Measurements from ENCODE around the gene SCN2A. TPM values are rescaled to one million over a fixed set of nuclear protein-coding genes. Genes with fewer than 3 reads are reported as not detected.

SCN2A gene
- 0.06 and 0.10 TPM in 2 replicates for total RNA-seq

DNA sequence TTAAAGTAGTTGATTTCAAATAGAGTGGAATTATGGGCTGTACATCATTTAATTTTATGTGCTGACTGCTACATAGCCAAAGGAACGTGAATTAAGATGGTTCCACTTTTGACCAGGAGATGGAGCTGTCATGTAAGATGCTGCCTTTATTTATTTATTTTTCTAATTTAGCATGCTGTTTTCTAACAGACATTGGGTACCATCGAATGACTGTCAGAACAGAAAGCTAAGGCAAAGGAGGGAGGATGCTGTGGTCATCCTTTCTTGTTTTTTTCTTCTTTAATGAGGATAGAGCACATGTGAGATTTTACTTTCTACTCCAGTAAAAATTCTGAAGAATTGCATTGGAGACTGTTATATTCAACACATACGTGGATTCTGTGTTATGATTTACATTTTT lies at the start of gene SCN2A:
SCN2A (plus strand) TSS at position 185 of the 400 bp plus-strand sequence. CDS start 56,410 bp downstream, outside the sequence.
- DNase-seq (ENCODE audit: extremely low read depth, low read depth, low spot score) = peak; percentile 22

- no peak for DNase-seq (ENCODE audit: extremely low read depth, low read depth, low spot score)
Observed at GRCh38 chr2:165191096-165191728, 48.0 kb upstream of the SCN2A start.

DNA sequence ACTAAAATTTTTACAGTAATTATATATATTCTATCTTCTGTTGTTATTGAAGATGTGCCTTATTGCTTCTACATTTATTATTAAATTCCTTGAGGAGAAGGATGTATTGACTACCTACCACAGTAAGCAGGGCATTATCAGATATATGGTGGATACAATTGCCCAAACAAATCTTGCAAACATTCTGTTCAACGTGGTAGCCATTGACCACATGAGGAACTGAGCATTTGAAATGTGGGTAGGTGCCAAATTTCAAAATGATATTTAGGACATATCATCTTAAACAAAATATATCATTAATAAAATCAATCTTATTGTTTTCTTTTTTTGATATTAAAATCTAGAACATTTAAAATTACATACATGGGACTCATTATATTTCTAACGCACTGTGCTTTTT lies 46.5 kb upstream of the SCN2A start:
- DNase-seq (ENCODE audit: extremely low read depth, low read depth, low spot score) = no peak

DNA sequence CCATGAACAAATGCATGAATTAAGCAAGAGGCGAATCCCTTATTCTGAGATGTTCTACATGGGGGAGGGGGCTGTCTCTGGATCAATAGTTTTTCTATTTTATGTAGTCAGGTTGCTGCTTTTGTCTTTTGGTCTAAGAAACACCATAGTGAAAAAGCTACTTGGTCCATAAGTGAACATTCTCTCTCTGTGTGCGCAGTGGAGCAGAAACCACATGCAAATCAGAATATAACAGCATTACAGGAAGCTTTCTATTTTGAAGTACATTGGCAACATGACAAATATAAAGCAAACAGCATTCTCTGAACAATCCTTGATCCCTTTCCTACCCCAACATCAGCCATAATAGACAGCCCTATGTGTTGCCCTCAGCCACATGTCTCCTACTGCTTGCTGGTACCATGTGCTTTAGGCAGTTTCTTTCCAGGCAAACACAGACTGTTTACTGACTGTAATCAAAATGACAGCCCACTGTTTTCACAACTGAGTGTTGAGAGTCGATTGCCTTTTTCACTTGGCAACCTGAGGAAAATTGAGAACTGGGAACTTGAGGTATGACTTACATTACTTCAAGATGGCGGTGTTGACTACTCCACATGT lies 45.9 kb upstream of the SCN2A start:
- no peak for DNase-seq (ENCODE audit: extremely low read depth, low read depth, low spot score)

- no peak for DNase-seq (ENCODE audit: extremely low read depth, low read depth, low spot score)
Observed at GRCh38 chr2:165196411-165196810, 42.8 kb upstream of the SCN2A start.

DNA sequence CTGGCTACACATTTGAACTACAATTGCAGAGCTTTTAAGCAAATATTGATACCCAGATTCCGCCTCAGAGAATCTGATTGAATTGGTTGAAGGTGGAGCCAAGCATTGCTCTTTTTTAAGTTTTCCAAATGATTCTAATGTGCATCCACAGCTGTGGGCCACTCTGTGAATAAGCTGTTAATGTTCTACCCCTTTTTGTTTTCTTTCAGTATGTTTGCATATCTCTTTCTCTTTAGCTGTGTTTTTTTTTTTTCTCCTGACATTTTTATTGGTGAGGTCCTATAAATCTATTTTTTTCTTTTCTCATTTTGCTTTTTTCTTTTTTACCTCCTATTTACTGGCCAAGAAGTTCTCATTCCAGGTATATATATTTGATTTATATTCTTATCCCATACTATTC lies 41.9 kb upstream of the SCN2A start:
- DNase-seq (ENCODE audit: extremely low read depth, low read depth, low spot score) = no peak

GRCh38 chr2:165198181-165198580 lies 41.0 kb upstream of the SCN2A start:
- no peak for DNase-seq (ENCODE audit: extremely low read depth, low read depth, low spot score)

- no peak for DNase-seq (ENCODE audit: extremely low read depth, low read depth, low spot score)
Observed at GRCh38 chr2:165202239-165202638, 37.0 kb upstream of the SCN2A start.

DNA sequence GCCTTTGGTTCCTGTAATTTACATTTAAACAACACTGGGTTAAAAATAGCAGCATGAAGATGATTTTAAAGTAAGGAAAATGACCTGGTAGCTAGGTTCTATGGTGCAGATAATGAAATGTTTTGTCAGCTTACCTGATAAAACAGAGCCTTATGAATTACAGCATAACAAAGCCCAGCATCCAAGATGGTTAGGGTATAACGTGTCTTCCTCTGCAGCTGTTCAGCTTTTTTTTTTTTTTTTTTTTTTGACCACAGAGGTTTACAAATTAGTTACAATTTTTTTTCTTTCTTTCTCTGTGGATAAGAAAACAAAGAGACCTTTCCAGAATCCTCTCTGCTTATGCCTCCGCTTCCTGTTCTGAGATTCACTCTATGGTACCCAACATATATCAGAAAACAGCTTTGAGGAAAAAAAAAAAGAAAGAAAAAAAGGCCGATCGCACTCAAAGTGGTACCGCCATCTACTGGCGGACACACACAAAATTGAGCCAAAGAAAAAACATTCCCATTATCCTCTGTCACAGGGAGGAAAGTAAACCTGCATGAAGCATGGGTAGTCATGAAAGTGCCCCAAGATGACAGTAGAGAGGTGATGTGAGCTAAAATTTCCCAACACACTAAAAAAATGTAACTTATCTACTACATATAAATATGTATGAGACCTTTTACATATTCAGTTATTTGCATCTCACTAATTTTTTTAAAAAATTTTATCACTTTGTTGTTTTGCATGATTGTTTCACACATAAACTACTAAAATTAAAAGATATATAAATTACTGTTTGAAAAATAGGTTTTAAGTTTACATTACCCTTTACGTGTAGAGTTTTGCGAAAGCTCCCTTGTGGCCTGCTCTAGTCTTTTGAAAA lies 35.3 kb upstream of the SCN2A start, which contains the start of gene SCN3A:
SCN3A (minus strand) TSS at position 362 of the 871 bp plus-strand sequence. CDS start 27,656 bp downstream, outside the sequence.
- DNase-seq (ENCODE audit: extremely low read depth, low read depth, low spot score) = peak; percentile 12

GRCh38 chr2:165205865-165206264 lies 33.3 kb upstream of the SCN2A start:
- DNase-seq (ENCODE audit: extremely low read depth, low read depth, low spot score) = no peak

- DNase-seq (ENCODE audit: extremely low read depth, low read depth, low spot score) = no peak
Observed at GRCh38 chr2:165208094-165208493, 31.1 kb upstream of the SCN2A start.

DNA sequence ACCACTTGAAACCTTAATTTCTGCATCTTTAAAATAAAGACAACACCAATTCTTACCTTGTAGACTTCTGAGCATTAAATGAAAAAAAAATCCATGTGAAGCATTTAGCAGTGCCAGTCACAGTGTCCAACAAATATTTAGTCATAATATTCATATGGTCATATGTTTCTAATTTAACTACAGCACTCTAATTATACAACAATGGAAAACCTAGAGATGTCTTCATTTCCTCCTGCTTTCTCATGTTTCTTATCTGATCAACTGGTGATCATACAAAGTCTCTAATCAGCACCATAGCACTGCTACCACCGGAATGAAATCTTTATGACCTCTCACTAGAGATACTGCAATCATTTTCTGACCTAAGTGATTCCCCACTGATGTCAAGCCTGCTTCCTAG lies 25.1 kb upstream of the SCN2A start:
- no peak for DNase-seq (ENCODE audit: extremely low read depth, low read depth, low spot score)

DNA sequence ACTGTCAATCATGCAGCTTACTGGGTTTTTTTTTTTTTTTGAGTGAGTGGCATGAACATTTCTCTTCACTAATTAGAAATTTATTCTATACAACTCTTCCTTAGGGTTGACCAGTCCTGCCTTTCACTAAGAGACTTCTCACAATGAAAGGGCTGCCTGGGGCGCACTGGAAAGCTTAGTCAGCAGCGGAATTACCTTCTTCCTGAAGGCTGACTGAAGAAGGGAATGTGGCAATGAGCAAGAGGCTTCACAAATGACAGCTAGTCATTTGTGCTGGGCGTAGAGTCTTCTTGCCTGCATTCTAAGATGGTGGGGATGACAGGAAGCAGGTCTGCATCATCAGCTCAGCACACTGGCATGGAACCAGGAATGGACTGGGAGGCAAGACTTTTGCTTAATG lies 19.7 kb upstream of the SCN2A start:
- DNase-seq (ENCODE audit: extremely low read depth, low read depth, low spot score) = no peak

- no peak for DNase-seq (ENCODE audit: extremely low read depth, low read depth, low spot score)
Observed at GRCh38 chr2:165224941-165225340, 14.3 kb upstream of the SCN2A start.

- DNase-seq (ENCODE audit: extremely low read depth, low read depth, low spot score) = no peak
Observed at GRCh38 chr2:165227571-165227970, 11.6 kb upstream of the SCN2A start.

DNA sequence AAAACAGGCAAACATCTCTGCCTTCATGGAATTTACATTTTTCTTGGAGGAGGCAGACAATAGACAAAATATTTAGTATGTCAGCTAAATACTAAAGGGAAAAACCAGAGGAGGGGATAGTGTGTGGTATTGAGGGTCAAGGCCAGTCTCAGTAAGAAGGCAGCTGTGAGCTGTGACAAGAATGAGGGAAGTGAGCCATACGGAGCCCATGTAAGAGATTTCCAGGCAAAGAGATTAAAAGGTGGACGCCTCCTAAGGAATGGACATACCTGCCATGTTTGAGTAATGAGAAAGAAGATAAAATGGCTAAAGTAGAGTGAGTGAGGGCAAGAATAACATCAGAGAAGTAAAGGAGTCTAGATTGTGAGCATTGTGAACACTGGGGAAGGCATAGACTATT lies 2.2 kb upstream of the SCN2A start:
- DNase-seq (ENCODE audit: extremely low read depth, low read depth, low spot score) = no peak

DNA sequence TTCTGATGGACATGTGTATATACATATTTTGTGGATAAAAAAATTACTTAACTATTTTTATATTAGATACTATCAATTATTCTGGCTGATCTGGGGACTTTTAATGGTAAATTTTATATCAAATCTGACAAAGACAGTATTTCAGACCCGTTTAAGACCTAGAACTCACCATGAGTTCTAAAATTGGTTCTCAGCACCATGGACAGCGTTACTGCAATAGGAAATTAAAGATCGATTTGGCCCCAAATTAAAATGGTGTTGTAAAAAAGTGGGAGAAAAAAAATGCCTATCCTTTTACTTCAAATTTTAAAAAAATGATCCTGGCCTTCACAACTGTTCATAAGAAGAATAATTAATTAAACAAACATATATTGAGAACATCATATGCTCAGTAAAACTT lies 919 bp upstream of the SCN2A start:
- no peak for DNase-seq (ENCODE audit: extremely low read depth, low read depth, low spot score)

GRCh38 chr2:165239856-165240515 lies 772 bp downstream of the SCN2A start:
- no peak for DNase-seq (ENCODE audit: extremely low read depth, low read depth, low spot score)

- DNase-seq (ENCODE audit: extremely low read depth, low read depth, low spot score) = no peak
Observed at GRCh38 chr2:165240916-165241315, 1.7 kb downstream of the SCN2A start.

GRCh38 chr2:165245081-165245793 lies 6.0 kb downstream of the SCN2A start:
- DNase-seq (ENCODE audit: extremely low read depth, low read depth, low spot score) = no peak

All from glomerular endothelial cell (primary cell).